ENCODE measurements around the gene GNPTAB. TPM values are rescaled to one million over a fixed set of nuclear protein-coding genes. Genes with fewer than 3 reads are reported as not detected.

The GNPTAB gene
- total and polyA plus RNA-seq, 2 of the 8 experiments (the other 6 are each of a cell fraction or from before 2014, with no cell fraction given): 21.5 to 51.3 TPM

GRCh38 chr12:101748907-101749306, 81.9 kb downstream of the GNPTAB start (continued):
- TF ChIP-seq CHD7 (IDR thresholded peaks at IDR 0.05; ENCODE audit: insufficient replicate concordance, low read length) (no peak), CTBP2 (IDR thresholded peaks at IDR 0.05; ENCODE audit: borderline replicate concordance, insufficient read depth, insufficient read length, low read length) (no peak), TBP (IDR thresholded peaks at IDR 0.05; ENCODE audit: low read depth, low read length) (no peak), BACH1 (IDR thresholded peaks at IDR 0.05; ENCODE audit: low read length) (no peak), TAF7 (optimal IDR thresholded peaks at IDR 0.05; ENCODE audit: borderline replicate concordance, low read depth, low read length) (no peak), SRF (IDR thresholded peaks at IDR 0.05; ENCODE audit: low read depth, low read length) (no peak), POLR2A (IDR thresholded peaks at IDR 0.05; ENCODE audit: control extremely low read depth in 1 of 2, low read depth in 2 of 2, low read length in 2 of 2) (no peak), EP300 (IDR thresholded peaks at IDR 0.05; ENCODE audit: borderline replicate concordance in 1 of 2, low read depth in 2 of 2, low read length in 2 of 2) (no peak), JUN (IDR thresholded peaks at IDR 0.05; ENCODE audit: low read depth, low read length) (no peak), NRF1 (IDR thresholded peaks at IDR 0.05; ENCODE audit: low read depth, low read length) (no peak), NANOG (IDR thresholded peaks at IDR 0.05; ENCODE audit: insufficient read depth, low read depth, low read length, poor library complexity, severe bottlenecking) (no peak), BCL11A (IDR thresholded peaks at IDR 0.05; ENCODE audit: low read depth in 2 of 2, low read length in 2 of 2) (no peak)
